NCI-H2227 (cell line): ENCODE measurements around the gene TRABD2B.

Experiments used
- DNase-seq: peaks from one replicate; lab custom pipeline; 2025; ENCODE audit not compliant: unreplicated experiment; lab: John Stamatoyannopoulos, UW

Gene TRABD2B

DNA sequence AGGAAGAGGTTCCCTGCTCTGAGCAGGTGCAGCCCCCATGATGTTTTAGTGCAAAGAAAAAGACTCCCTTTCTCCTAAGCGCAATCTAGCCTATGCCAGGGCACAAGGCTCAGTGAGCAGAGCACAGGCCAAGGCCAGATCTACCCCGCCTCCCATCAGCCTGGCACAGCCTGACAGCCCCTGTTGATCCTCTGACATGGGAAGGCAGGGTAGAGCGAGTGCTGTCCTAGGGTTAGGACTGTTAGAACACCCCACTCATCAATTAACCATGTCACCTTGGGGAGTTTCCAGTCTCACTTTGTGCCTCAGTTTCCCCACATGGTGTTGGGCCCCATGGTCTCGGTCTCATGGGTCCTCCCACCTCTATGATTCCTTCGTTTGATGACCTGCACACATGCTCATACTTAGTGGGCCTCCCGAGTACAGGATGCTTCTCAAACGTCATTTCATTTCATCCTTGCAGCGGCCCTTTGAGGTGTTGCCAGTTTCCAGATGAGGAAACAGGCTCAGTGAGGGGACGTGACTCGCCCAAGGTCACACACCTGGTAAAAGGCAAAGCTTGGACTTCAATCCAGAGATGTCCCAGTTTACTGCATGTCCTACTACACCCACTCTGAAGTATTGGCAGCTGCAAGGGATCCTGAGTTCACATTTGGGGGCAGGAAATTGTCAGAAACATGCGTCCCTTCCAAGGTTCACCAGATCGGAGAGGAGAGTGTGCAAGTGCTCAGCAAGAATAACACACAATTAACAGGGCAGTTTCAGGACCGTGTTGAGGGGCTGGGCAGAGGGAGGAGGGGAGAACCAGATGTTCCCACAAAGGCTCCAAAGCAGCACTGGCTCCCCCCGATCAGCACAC lies 213.3 kb downstream of the TRABD2B start:
- DNase-seq, result no peak

DNA sequence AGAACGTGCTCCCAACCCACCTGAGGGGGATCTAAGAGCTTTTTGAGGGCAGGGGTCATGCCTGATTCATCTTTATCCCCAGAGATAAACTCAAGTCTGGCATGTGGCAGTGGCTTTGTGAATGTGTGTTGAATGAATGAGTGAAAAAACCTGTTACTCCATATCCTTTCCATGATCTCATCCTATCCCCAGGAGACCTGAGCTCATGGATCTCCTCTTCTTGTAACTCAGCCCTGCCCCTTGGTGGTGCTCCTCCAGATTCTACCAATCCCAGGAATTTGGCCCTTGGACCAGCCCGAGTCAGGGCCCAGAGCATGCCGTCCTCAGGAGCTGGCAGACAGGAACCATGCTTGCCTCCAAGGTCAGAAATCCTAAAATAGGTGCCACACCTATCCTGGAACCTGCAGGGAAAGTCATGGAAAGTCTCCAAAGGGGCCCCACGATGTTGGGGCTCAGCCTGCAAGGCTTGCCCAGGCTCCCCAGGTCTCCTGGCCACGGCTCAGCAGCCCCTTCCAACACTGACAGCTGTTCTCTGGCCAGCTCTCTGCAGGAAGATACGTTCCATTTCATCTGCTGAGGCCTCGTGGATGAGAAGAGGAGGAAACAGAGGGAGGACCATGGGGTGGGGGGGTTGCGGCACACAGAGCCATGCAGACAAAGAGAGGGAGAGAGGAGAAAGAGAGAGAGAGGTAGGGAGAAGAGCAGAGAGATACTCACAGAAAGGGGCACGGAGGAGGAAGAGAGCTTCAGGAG lies 214.6 kb downstream of the TRABD2B start:
- DNase-seq, result no peak

DNA sequence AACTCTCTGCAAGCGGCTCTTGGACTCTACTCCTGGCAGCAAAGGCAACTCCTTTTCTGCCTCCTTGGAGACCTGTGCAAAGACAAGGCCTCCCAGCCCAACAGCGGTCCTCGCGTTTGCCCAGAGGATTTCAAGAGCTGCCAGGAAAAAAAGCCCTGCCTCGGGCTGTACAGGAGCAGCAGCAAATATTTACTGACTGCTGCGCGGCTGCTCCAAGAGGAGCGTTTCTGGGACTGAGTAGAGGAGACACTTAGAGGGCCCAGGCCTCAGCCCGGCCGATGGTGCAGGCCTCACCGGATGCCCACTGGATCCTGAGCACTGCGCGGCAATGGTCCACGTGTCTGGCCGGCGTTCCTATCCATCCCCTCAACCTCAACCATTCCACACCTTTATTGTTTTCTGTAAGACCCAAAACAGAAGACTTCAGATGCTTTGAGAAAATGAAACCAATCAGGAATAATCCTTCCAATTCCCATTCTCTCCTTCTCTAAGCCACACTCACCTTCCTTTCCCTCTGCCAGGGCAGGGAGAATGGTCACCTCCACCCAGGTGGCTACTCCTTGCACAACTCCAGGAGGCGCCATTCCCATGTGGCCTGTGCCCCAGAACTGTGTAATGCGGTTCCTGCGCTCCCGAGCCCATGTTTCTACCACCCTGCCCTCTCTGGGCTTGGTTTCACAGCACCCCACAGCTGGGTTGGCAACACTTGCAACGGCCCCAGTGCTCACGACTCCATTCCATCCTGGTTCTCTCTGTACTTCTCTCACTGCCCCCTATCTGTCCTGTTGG lies 215.8 kb downstream of the TRABD2B start:
- no peak for DNase-seq

DNA sequence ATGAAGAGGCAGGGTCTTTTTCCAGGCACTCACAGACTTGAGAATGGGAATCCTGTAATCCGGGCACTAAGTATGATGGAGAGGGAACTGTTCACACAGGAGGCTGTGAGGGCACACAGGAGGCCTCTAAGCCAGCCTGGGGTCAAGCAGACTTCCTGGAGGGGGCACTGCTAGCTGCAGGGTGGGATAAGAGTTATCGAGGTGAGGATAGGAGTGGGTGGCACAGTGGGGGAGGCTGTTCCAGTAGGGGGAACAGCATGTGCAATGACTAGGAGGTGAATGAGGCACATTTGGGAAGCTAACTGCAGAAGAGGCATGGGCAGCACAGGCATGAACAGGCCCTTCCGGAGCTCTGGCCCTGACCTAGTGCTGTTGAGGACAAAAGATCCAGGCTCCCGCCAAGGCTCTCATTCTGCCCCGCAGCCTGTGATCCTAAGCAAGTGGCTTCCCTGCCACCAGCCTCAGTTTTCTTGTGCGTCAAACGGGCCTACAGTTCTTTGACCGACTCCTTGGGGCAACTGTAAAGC lies 216.7 kb downstream of the TRABD2B start:
- DNase-seq, result no peak

DNA sequence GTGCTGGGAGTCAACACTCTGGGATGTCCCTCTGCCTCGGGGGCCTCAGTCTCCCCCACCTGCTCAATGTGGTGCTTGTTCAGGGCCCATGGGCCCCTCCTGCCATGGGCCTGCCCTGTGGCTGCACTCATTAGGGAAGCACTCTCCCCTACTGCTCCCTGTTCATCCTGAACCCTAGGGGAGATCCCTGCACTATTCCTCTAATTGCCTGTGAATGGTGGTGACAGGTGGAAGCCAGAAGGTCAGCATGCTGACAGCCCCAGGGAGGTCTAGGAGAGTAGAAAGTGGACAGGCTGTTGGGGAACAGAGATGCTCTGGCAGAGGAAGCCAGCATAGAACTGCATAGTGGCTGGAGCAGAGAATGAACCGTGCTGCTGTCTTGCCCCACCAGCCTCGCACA lies 217.6 kb downstream of the TRABD2B start:
- DNase-seq, result no peak

DNA sequence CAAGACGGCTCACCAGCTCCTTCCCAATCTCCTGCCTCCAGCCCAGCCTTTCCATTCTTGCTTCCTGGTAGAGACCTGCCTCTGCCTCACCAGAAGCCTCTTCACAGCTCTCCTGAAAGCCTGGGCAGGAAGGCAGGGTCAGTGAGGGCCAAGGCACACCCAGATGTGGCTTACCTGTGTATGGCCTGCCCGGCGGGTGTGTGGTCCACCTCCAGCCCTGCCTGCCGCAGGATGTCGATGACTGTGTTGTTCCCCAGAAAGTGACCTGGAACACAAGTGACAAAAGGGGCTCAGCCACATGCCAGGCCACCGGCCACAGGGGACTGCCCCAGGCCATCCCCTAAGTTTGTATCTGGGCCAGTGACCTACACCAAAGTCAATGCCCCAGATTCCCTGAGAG lies 218.9 kb downstream of the TRABD2B start:
- DNase-seq, result no peak

DNA sequence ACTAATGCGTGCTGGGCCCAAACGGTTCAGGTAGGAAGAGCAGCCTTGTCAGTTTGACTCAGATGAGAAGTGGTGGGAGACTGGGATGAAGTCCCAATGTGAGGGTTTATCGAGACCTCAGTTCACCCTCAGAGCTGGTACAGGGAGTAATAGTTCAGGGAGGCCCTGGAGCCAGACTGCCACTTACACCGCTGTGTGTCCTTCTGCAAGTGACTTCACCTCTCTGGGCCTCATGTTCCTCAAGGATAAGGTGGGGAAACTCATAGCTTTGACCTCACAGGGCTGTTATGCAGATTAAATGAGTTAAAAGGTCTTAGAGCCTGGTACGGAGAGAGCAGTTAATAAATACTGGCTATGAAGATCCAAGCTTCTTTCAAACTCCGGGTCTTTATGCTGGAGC lies 219.9 kb downstream of the TRABD2B start:
- no peak for DNase-seq

DNA sequence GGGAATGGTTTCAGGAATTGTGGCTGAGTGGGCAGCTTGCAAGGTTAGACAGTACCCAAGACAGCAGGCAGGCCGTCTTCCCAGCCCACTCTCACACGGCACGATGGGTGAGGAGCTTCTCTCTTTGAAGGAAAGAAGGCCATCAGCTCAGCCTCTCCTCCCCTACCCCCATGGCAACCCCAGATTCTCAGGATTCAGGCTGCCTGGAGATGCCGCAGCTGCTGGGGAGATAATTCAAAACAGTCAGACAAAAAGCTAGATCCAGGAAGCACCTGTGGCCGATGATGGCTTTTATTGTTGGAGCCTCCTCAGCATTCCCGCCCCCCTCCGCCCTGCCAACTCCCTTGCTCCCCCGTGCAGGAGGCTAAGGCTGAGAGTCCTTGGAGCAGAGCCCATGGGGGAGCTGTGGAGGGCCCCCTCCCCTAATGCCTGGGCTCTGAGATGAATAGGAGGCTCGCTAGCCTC lies 220.5 kb downstream of the TRABD2B start:
- peak; percentile 79 for DNase-seq

DNA sequence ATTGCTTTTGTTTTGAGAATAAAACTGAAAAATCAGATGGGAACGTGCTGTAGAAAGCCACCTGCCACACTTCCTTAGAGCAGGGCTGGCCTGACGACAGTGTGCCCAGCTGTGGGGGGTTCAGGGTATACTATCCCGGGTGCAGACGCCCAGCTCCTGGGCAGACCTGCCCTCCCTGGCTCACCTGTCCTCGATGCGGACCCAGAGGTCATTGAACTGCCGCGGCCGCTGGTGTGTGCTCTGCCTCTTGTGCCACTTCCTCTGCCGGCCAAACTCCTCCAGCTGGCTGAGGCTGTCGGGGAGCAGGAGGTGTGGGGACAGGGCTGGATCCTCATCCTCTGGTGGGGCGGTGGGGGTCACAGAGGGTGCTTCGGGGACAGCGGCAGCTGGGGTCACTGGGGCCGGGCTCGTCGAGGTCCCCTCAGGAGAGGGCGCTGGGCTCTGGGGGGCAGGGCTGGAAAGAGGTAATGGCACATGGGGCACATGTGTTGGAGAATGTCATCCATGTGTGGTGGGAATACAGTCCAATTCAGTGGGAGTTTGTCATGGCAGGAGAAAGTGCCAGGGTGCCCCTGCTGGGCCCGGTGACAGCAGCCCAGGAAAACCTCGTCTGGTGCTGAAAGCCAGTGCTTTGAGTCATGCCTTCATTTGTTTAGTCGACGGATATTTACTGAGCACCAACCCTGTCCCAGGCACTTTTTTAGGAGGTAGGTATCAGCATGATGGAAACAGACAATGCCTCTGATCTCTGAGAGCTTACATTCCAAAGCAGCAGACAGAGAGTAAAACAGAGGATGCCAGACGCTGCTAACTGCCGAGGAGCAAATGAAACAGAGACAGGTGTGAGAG lies 222.0 kb downstream of the TRABD2B start:
- no peak for DNase-seq

DNA sequence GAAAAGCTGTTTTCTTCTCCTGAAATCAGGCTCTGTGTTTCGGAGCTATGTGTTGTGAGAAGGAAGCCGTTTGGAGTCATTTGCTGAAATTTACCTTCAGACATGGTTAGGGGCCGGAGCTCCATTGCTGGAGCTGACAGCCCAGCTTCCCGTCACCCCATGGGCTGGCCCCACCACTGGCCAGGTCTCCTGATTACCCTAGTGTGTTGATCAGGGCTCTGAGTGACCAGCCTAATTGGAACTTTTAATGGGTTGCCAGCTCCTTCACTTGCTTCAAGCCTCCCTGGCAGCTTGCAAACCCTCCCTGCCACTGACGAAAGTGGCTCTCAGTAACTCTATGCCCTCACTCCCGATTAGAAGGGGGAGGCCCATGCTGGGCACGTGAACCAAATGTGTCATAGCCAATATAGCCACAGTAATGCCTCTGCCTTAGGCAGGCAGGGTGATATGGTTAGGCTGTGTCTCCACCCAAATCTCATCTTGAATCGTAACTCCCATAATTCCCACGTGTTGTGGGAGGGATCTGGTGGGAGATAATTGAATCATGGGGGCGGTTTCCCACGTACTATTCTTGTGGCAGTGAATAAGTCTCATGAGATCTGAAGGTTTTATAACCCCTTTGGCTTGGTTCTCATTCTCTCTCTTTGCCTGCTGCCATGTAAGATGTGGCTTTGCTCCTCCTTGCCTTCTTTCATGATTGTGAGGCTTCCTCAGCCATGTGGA lies 224.1 kb downstream of the TRABD2B start:
- DNase-seq, result no peak

DNA sequence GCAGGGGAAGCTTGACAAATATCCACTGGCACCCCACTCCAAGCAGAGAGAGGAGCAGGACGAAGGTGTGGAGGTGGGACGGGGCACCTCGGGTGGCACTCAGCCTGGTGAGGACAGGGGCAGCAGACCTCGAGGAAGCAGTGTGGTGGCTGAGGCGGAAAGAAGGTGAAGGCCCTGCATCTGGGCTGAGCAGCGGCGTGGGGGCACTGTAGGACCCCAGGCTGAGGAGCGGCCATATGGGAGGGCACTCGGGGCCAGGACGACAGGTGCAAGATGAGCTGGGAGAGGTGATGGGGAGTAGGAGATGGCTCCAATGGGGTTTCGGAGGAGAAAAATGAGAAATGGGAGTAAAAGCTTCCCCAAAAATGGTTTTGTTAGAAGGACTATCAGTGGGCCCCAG lies 224.9 kb downstream of the TRABD2B start:
- no peak for DNase-seq

DNA sequence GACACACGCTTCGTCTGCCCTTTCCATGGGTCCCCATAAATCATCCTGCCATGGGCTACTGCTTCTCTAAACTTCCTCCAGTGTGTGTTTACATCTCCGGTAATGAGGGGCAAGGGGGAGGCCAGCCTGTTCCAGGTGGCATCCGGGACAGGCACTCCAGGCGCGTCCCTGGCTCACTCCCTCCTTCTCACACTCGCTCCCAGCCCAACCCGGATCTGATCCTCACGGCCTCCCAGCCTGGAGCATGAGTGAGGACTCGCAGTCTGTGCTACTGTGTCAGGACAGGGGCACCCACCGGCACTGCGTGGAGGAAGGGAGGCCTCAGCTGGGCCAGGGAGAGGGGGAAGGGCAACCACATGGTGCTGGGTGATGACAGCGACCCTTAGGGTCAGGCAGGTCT lies 225.4 kb downstream of the TRABD2B start:
- DNase-seq, result no peak

DNA sequence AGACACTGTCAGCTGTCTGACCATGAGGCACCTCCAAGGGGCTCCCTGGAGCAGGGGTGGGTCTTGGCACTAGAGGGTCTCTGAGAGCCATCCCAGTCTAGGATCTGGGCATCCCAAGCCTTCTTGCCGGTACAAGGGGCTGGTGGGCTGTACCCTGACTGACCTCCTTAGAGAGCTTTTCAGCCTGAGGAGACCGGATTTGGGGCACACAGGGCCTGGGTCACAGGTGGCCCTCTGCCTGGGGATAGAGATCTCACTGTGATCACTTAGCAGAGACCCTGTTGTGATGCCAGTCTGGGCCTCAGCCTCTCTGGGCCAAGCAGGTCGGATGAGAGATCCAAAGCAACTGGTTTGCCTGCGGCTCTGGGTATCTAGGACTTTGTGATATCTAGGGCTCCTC lies 227.2 kb downstream of the TRABD2B start:
- no peak for DNase-seq

DNA sequence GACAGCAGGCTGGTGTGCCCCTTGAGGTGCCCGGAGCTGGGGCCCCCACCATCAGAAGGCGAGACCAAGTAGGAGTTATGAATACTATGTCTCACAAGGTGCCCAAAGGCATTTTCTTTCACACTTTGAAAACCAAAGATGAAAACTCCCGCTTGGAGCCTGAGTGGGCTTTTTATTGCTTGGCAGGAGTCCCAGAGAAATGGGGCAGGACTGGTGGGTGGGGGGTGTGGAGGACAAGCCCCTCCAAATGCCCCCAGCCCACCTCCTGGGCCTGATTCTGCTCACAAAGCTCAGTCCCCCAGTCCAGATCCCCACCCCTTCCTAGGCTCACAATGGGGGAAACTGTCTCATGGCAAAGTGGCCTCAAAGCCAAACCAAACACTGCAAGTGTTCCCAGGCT lies 227.9 kb downstream of the TRABD2B start:
- no peak for DNase-seq

DNA sequence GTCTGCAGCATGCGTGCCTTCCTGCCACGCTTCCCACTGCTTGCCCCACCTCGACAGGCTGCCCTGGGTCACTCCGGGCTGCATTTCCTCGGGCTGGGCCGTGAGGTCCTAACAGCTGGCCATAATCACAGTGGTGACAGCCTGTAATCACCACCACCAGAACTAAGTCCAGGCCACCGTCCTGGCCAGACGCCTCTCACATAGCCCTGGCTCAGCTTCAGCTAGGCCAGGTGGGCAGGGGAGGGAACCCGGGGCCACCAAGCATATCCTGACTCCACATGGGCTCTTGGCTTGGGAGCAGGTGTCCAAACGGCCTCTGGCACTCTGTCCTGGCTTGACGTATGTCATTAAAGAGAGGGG lies 229.5 kb downstream of the TRABD2B start:
- no peak for DNase-seq

DNA sequence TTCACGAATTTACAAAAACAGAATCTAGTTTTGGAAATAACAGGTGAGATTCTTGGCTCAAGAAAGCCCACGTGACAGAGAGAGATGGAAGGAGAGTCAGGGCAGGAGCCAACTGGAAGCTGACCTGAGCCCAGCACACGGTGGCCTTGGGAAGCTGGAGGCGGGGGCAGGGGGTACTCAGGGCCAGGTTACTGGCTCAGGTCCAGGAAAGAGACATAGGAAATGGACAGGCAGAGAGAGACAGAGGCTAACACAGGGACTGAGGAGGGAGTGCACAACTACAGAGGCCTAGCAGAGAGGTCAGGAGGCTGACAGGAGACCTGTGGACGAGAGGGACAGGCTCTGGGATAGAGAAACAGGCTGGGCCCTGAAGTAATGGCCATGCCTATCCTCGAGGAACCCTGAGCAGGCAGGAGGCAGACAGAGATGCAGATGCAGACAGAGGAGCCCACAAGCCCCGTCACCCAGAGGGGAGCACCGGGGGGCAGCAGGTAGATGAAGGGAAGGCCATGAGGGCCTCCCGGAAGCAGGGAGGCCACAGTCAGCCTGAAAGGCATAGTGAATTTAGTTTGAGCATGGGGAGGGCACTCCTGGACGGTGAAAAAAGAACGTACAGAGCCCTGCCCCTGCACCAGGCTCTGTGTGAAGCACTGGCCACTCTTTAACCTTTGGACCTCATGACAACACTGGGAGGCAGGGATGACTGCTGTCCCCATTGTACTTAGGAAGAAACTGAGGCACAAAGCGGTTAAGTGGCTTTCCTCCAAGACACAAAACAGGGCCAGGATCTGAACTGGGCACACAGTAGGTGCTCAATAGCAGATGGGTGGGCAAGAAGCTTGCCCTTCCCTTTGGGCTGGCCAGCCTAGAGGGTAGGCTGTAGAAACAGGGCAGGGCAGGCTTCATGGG lies 230.1 kb downstream of the TRABD2B start:
- no peak for DNase-seq

DNA sequence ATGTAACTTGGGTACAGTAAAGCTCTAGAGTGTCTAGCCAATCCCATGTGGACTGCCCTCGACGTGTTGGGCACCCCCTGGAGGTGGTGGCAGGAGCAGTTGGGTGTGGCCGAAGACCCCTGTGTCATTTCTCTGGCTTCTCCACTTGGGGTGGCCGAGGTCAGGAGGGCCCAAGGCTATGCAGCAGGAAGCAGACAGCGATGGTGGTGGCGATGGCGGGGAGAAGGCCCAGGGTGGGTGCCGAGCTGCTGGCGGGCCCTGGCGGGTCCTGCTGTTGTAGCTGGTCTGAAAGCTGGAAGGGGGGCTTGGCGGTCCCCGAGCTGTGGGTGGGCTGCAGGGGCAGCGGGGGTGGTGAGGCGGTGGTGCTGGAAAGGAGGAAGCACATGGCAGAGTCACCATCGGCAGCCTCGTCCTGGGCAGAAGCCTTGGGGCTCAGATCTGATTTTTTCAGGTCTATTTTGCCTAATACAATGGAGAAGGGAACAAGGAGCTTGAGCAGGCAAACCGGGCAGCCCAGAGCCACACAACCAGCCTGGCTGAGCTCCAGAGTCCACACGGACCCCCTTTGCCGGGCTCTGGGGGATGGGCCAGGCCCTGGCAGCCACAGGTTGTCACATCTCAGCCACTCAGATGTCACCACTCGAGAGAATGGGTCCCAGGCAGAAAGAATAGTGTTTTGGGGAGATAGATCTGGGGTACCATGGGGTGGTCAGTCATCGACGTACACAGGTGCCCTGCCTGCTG lies 231.3 kb downstream of the TRABD2B start:
- DNase-seq, result no peak

DNA sequence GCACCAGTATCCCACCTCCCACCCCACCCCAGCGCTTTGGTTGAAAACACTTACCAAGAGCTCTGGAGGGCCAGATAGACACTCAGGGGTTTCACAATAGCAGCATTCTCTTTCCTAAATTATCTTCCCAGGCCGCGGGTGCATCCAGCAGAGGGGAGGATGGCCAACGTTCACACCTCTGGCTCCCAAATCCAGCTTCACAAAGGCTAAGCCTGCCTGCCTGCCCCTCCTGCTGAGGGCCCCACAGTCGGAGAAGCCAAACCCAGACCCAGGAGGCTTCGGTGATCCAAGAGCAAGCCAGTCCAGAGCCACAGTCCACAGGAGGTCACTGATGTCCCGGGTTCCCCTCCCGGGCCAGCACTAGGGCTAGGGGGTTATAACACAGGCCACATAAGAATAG lies 231.9 kb downstream of the TRABD2B start:
- DNase-seq, result no peak
